ENCODE results near the gene DIRAS1.
"Not testable (repeated sequence)": the region's sequence is repeated elsewhere in the genome, so short reads cannot be mapped to it uniquely, and the experiment has no call there.

The DIRAS1 gene

GRCh38 chr19:2714102-2714501, 7.1 kb downstream of the DIRAS1 start:
- not testable (repeated sequence) for DNase-seq

- not testable (repeated sequence) for DNase-seq
Measured at GRCh38 chr19:2713170-2713569, 8.0 kb downstream of the DIRAS1 start.

GRCh38 chr19:2711875-2712205, 9.3 kb downstream of the DIRAS1 start:
- no peak for DNase-seq

DNA sequence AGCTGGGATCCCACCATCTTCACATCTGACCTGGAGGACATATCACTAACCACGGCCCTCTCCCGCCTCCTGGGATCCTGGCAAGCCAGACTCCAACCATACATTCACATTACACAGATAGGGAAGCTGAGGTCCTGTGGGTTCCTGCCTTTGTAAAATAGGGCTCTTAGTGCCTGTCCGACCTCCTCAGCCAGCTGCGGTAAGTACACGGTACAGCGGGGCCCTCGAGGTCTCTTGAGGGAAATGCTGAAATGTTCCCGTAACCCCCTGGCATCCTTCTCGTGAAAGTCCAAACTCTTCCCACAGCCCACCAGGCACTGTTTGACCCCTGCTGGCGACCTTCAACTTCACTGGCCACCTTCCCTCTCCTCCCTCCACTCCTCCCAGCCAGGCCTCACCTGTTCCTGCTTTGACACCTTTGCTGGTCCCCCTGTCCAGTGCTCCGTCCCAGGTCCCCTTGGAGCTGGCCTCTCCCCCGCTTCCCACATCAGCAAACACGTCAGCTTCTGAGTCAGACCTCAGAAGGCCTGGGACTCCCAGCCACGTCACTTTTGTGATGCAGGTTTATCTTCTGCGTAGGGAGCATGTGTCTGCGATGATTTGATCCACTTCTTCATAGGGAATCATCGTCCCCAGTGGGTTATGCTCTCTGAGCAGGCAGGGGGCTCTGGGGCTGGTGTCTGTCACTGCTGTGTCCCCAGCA, 9.8 kb downstream of the DIRAS1 start:
- DNase-seq: peak in 4 of 56 donors; percentile 10 to 46 (median 27)

DNA sequence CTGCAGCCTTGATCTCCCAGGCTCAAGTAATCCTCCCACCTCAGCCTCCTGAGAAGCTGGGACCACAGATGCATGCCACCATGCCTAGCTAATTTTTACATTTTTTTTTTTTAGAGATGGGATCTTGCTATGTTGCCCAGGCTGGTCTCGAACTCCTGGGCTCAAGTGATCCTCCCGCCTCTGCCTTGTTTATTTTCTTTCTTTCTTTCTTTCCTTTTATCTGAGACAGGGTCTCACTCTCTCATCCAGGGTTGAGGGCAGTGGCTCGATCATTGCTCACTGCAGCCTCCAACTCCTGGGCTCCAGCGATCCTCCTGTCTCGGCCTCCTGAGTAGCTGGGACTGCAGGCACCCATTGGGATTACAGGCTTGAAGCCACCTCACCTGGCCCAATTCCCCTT, 14.9 kb downstream of the DIRAS1 start:
- DNase-seq: no peak

DNA sequence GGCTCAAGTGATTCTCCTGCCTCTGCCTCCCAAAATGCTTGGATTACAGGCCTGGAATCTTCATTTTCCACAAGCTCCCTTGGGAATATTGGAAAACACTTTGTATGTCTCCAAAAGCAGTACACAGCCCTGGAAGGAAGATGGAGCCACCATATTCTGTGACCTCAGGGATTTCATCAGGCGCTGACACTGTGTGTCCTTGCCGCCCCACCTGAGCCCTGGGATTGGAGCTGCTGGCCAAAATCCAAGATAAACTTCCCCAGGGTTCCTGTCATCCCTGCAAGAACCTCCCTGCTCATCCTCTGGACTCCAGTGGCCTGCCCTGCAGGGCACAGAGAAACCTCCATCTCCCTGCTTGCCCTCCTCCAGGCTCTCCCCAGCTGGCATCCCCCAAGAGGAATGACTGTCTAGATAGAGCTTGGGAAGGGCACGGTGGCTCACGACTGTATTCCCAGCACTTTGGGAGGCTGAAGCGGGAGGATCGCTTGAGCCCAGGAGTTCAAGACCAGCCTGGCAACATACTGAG, 17.4 kb downstream of the DIRAS1 start:
- DNase-seq: no peak

DNA sequence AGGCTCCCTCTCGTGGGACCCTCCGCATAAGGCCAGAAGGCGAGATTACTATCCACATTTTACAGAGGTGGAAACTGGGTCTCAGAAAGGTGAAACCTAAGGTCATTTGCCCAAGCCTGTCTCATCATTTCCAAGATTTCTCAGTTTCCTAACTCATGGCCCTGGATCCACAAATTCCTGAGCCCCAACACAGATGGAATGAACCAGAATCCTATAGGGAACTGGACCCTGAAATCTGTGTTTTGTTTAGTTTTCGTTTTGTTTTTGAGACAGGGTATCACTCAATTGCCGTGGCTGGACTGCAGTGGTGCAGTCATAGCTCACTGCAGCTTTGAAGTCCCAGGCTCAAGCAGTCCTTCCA, 18.1 kb downstream of the DIRAS1 start:
- DNase-seq: no peak

DNA sequence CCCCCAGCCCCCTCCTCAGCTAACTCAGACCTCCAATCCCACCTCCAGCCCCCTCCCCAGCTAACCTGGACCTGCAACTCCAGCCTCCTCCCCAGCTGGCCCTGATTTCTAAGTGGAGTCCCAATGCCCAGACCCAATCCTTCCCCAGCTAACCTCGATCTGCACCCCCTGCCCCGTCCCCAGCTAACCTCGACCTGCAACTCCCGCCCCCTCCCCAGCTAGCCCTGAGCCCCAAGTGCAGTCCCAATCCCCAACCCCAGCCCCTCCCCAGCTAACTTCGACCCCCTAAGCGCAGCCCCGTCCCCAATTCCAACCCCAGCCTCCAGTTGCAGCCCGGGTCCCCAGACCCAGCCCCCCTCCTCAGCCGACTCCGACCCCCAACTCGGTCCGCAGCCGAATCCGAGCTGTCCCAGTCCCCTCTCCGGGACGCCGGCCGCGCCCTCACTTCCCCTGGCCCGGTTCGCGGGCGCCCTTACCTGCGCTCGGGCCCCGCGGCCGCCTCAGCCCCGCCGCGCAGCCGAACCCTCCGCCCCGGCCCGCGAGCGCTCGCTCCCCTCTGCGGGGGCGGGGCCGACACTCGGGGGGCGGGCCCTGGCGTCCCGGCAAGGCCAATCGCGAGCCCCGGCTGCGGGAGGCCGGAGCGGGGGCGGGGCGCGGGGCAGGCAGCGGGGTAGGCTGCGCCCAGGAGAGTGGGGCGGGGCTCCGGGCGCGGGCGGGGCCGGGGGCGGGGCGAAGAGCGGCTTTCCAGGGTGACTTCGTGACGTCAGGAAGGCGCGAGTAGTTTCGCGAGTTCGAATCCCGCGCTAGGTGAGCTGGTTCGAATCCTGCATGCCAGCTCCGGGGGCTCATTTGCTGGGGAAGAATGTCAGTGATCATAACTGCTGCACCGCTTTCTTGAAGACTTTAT, 18.7 kb downstream of the DIRAS1 start, which contains the start of gene GNG7:
Gene GNG7, minus strand, starts transcription at position 525 of the 907 bp plus-strand sequence. CDS start 182,006 bp downstream, outside the sequence.
- peak in 55 of 56 donors; percentile 56 to 98 (median 90) for DNase-seq

GRCh38 chr19:2701361-2702169, 19.6 kb downstream of the DIRAS1 start:
- no peak for DNase-seq

GRCh38 chr19:2700660-2701360, 20.4 kb downstream of the DIRAS1 start:
- DNase-seq: peak in 44 of 56 donors; percentile 18 to 89 (median 66)

- peak in 4 of 56 donors; percentile 11 to 30 (median 18) for DNase-seq
Measured at GRCh38 chr19:2699413-2700140, 21.6 kb downstream of the DIRAS1 start.

DNA sequence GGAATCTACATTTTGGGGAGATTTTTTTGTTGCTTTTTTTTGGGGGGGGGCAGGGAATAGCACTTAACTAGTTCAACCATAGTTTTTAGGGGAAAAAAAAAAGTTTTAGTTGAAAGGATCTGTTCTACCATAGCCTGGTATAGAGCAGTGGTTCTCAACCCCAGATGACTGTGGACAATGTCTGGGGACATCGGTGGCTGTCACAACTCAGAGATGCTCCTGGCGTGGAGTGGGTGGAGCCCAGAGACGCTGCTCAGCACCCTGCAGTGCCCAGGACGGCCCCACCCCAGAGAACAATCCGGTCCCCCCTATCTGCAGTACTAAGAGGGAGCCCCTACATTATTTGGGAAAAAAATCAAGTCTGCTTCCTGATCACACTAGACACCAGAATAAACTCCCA, 27.0 kb downstream of the DIRAS1 start:
- peak in 13 of 56 donors; percentile 10 to 58 (median 42) for DNase-seq

DNA sequence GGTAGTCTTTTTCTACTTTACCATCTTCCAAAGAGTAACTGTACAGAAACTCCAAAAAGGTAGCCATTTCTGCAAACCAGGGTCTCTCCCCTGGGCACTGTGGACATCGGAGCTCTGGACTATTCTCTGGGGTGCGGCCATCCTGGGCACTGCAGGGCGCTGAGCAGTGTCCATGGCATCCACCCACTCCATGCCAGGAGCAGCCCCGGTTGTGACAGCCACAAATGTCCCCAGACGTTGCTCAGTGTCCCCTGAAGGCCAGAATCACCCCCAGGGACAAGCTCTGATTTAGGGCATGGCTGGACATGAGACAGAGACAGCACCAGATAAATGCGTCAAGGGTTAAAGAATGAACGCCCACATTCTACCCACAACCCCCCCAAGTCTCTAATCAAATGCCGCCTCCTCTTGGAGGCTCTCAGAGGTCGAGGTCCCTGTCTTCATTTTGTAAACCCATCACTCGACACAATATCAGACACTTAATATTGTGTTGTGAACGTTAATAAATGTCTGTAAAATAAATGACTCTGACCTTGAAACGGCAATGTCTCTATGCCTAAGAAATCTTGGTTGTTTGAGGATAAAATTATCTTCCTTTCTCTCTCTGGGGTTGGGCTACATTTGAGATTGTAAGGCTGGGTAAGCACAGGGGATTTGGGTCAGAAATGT, 27.5 kb downstream of the DIRAS1 start:
- peak in 4 of 56 donors; percentile 10 to 32 (median 15) for DNase-seq

DNA sequence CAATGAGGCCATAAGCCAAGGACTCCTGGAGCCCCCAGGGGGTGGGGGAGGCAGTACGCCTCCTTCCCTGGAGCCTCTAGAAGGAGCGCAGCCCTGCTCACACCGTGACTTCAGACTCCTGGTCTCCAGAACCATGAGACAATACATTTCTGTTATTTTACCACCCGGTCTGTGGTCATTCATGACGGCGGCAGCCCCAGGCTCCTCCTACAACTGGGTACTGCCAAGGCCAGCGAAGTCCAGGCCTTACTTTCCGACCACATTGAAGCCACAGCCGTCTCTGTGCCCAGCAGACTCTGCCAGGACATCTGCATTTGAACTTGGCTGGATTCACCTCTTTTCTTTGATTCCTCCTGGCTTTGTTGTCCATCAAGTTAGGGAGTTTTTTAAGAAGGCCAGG, 29.2 kb downstream of the DIRAS1 start:
- DNase-seq: peak in 52 of 56 donors; percentile 24 to 92 (median 78)

DNA sequence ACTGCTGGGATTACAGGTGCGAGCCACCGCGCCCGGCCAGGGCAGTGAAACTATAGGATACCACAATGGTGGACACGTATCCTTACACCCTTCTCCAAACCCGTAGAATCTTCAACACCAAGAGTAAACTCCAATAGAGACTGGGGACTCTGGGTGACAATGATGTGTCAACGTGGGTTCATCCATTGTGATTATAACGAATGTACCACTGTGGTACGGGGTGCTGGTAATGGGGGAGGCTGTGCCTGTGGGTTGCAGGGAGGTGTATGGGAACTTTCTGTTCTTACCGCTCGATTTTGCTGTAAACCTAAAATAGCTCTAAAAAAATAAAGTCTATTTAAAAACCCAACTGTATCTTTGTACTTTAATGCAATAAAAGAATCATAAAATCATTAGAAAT, 30.3 kb downstream of the DIRAS1 start:
- peak in 16 of 56 donors; percentile 18 to 65 (median 40) for DNase-seq

GRCh38 chr19:2686360-2686759, 34.8 kb downstream of the DIRAS1 start:
- DNase-seq: peak in 11 of 56 donors; percentile 10 to 50 (median 28)

DNA sequence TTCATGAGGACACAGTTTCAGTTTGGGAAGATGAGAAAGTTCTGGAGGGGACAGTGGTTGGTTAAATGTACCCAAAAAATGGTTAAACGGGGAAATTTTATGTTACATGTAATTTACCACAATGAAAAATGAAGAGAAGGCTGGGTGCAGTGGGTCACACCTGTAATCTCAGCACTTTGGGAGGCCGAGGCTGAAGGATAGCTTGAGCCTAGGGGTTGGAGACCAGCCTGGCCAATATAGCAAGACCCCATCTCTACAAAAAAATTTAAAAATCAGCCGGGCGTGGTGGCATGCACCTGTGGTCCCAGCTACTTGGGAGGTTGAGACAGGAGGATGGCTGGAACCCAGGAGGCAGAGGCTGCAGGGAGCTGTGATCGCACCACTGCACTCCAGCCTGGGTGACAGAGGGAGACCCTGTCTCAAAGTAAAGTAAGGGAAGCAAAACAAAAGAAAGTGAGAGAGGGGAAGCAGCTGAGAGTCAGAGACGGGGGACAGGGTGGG, 35.9 kb downstream of the DIRAS1 start:
- DNase-seq: no peak

DNA sequence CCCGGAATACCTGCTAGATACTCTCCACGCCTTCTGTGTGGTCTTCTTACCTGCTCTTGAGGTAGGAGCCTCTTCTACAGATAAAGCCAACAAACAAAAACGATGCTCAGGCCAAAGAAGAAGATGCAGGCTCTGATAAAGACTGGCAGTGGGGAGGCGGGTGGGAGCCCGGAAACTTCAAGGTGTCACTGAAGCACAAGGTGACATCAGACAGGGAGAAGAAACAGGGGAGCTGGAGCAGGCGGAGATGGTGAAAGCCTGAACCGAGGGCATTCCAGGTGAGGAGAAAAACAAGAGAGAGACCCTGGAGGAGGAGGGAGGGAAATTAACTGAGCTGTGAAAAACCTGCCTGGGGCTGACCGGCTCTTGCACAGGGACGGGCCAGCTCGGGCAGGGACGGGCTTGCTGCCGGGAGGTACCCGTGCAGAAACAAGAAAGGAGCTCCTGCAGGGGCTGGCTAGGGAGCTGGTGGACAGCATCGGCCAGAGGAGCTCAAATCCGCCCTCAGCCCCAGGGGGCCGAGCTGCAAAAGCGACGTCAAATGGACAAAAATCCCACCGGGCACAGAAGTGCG, 37.7 kb downstream of the DIRAS1 start:
- DNase-seq: peak in 2 of 56 donors; percentile 28 to 35

DNA sequence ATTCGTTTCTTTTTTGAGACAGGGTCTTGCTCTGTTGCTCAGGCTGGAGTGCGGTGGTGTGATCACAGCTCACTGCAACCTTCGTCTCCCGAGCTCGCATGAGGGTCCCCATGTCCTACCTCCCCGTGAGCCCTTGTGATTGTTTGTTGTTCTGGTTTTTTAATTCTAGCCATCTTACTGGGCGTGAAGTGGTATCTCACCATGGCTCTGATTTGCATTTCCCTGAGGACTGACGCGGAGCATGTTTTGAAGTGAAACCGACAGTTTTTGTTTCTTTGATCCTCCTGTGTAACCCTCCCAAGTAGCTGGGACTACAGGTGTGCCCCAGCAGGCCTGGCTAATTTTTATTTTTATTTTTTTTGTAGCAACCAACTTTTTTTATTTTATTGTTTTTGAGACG, 40.4 kb downstream of the DIRAS1 start:
- DNase-seq: no peak
